Ovary (tissue), 9 donors: ENCODE data around the gene CAMP. TPM values are rescaled to one million over a fixed set of nuclear protein-coding genes. Genes with fewer than 3 reads are reported as not detected.

ENCODE experiments used
- DNase-seq, 5 donors: peaks; one replicate each; pipeline ENCODE4 v3.0.0-alpha.2; 2019 to 2020
- H3K27ac ChIP-seq, 2 donors: fragments of 200-600 bp; one replicate each; pipeline versions ENCODE4 v1.5.1 to v1.8.0; 2019 to 2022
- H3K27me3 ChIP-seq: fragments of 200-600 bp; one replicate; pipeline ENCODE4 v1.8.0; 2022
- H3K36me3 ChIP-seq: fragments of 200-600 bp; sonication (generic); one replicate; pipeline ENCODE4 v1.5.1; 2019
- H3K4me1 ChIP-seq: one replicate; pipeline ENCODE4 v1.8.1; 2013; ENCODE audit warnings: mild to moderate bottlenecking, moderate library complexity; ENCODE audit not compliant: insufficient read depth
- H3K4me3 ChIP-seq: fragments of 200-600 bp; sonication (generic); one replicate; pipeline ENCODE4 v1.5.1; 2017
- H3K9me3 ChIP-seq, 2 donors: fragments of 200-600 bp in 1 of 2; sonication (generic) in 1 of 2; one replicate each; pipeline versions ENCODE4 v1.5.1 to v1.8.1; 2013 to 2019; ENCODE audit warnings: mild to moderate bottlenecking in 1 of 2, moderate library complexity in 1 of 2
- CTCF ChIP-seq, 3 donors: fragments of 450-650 bp in 2 of 3; fragments of 200-600 bp in 1 of 3; IDR thresholded peaks; one replicate each; pipeline versions ENCODE4 v1.5.1 to v1.8.0; 2016 to 2022; ENCODE audit warnings: antibody characterized with exemption in 3 of 3, mild to moderate bottlenecking in 1 of 3
- EP300 ChIP-seq: sonication (generic); formaldehyde crosslinking; IDR thresholded peaks from one replicate; pipeline ENCODE4 v1.6.1; 2017; ENCODE audit warnings: antibody characterized with exemption
- POLR2A ChIP-seq: fragments of 450-650 bp; IDR thresholded peaks from one replicate; pipeline ENCODE4 v1.6.1; 2017; ENCODE audit warnings: antibody characterized with exemption, mild to moderate bottlenecking, moderate library complexity
- WGBS, 3 donors: extraction: QIAGEN DNeasy Blood & Tissue Kit in 1 of 3; methylation state at CpG; one replicate each; pipeline versions ENCODE4 v1.1.5 to v1.1.7; 2013 to 2017; 5-methylcytosine and 5-hydroxymethylcytosine counted together
- intact Hi-C, 4 donors: fragments of 100-400 bp; cut with DNase I; formaldehyde crosslinking; loops; one replicate each; pipeline versions ENCODE4 v1.11.0 to v1.15.1; 2022 to 2023
- polyA plus RNA-seq, 2 donors: library from polyadenylated mRNA; stranded (reverse); fragments of 200-250 nt in 1 of 2; fragments of 350-450 nt in 1 of 2; fragmentation: Illumina TruSeq in 1 of 2; extraction: RNeasy Lipid Tissue Mini Kit (QIAGEN cat#74804) in 1 of 2; gene quantifications; one replicate each; pipeline ENCODE4 v1.2.3, GENCODE V29; 2013 to 2014
- total RNA-seq, 7 donors: library from RNA; depleted of rRNA in 2 of 7; stranded (reverse); fragments of >200 nt in 2 of 7; fragmentation: NEBNext Ultra II Directional in 3 of 7; extraction: Animal tissue kit (Norgen Biotek cat#: 25700) in 3 of 7; gene quantifications; one replicate each; pipeline versions ENCODE4 v1.1.0 to v1.2.4, GENCODE V29; 2016 to 2023
- donor health status: DM: no; HTN: no; CAD: no; lungs with moderate emphysema.
- donor health status: DM: no; HTN: no; CAD: no.
- donor health status: Bipolar disorder and iron deficiency.
- donor health status: DM: yes; HTN: yes; CAD: no.
- donor health status: DM: no; HTN: no; CAD: no.
- donor health status: DM: yes; HTN: yes; CAD: no.

The CAMP gene
- total and polyA plus RNA-seq, 9 donors = 0.12 to 1.1 TPM; not detected in 7

GRCh38 chr3:48188266-48189201 is 34.8 kb upstream of the CAMP start, which contains the start of gene CDC25A:
TSS of gene CDC25A (minus strand) at chr3:48188417. CDS start at chr3:48187947, 470 bp downstream.
- peaks cover 1% of the 10 kb centered on the region for H3K4me1 ChIP-seq
- H3K27me3 ChIP-seq = no peaks in the 10 kb centered on the region
- H3K36me3 ChIP-seq = no peaks in the 10 kb centered on the region
- H3K4me3 ChIP-seq = peak within 1 kb of the TSS; percentile 59
- DNase-seq = peak; percentile 97 to 98 (median 98)
- intact Hi-C loops = no loop called here
- H3K9me3 ChIP-seq = no peaks in the 10 kb centered on the region
- peak within 1 kb of the TSS; percentile 61 to 82 for H3K27ac ChIP-seq
- WGBS, 3 donors = 5 to 9% (median 7%) methylated on average over 40 to 44 of the region's 44 CpGs
- TF ChIP-seq EP300 (peak; percentile 4), CTCF (IDR thresholded peaks at IDR 0.05) (no peak)

GRCh38 chr3:48189321-48189720 is 34.0 kb upstream of the CAMP start:
- Histone ChIP-seq H3K9me3 (no peaks in the 10 kb centered on the region), H3K27ac (no peak overlapping the region), H3K36me3 (no peaks in the 10 kb centered on the region), H3K27me3 (no peaks in the 10 kb centered on the region), H3K4me3 (no peak overlapping the region), H3K4me1 (peaks cover 1% of the 10 kb centered on the region)
- TF ChIP-seq POLR2A (no peak), EP300 (no peak), CTCF (IDR thresholded peaks at IDR 0.05) (no peak)
- no peak for DNase-seq
- intact Hi-C loops = no loop called here
- WGBS, 3 donors = 87 to 92% (median 87%) methylated on average over 6 of the region's 6 CpGs

GRCh38 chr3:48190911-48191310 is 32.4 kb upstream of the CAMP start:
- TF ChIP-seq CTCF (IDR thresholded peaks at IDR 0.05) = no peak
- no peak for TF ChIP-seq EP300
- TF ChIP-seq POLR2A = no peak
- Histone ChIP-seq H3K36me3 (no peaks in the 10 kb centered on the region), H3K27me3 (no peaks in the 10 kb centered on the region), H3K4me1 (peaks cover 3% of the 10 kb centered on the region), H3K9me3 (no peaks in the 10 kb centered on the region), H3K4me3 (no peak overlapping the region), H3K27ac (no peak overlapping the region)
- 86 to 87% (median 86%) methylated on average over 3 of the region's 3 CpGs for WGBS, 3 donors
- intact Hi-C loops = loop anchor here in 1 of 4 donors (10.0 kb wide), 2 partner anchors 104 to 244 kb away; partner anchors contain the start of gene PLXNB1
- DNase-seq = no peak

GRCh38 chr3:48194446-48195071 is 28.7 kb upstream of the CAMP start:
- no peak overlapping the region for H3K4me3 ChIP-seq
- peak; percentile 59 to 81 (median 75) for DNase-seq
- no peaks in the 10 kb centered on the region for H3K9me3 ChIP-seq
- peaks cover 2% of the 10 kb centered on the region for H3K4me1 ChIP-seq
- H3K27ac ChIP-seq = no peak overlapping the region
- no peaks in the 10 kb centered on the region for H3K36me3 ChIP-seq
- 52 to 54% (median 52%) methylated on average over 9 of the region's 9 CpGs for WGBS, 3 donors
- intact Hi-C loops = loop anchor here in 3 of 4 donors (5.0 to 10.0 kb wide), 4 partner anchors 100 to 243 kb away; partner anchors contain the start of gene PLXNB1 (in 2 of the 3)
- H3K27me3 ChIP-seq = no peaks in the 10 kb centered on the region
- peak; percentile 47 to 77 (median 60) for TF ChIP-seq CTCF (IDR thresholded peaks at IDR 0.05)
- no peak for TF ChIP-seq POLR2A
- TF ChIP-seq EP300 = no peak
